ENCODE results near the gene FES. TPM values are rescaled to one million over a fixed set of nuclear protein-coding genes. Genes with fewer than 3 reads are reported as not detected.

The FES gene
- total and polyA plus RNA-seq, 2 of the 13 experiments (the other 11 are each of a cell fraction or from before 2014, with no cell fraction given) = 4.0 to 9.5 TPM

- TF ChIP-seq SIN3A (IDR thresholded peaks at IDR 0.05; ENCODE audit: borderline replicate concordance, low read depth, low read length) (0 out of 2 replicates have a peak, but pooled peaks have one; percentile 3), ZSCAN12 (CRISPR knock-in tag; IDR thresholded peaks at IDR 0.05) (no peak), CSRNP1 (CRISPR knock-in tag; IDR thresholded peaks at IDR 0.05) (0 out of 2 replicates have a peak, but pooled peaks have one; percentile 40), CCDC6 (CRISPR knock-in tag; IDR thresholded peaks at IDR 0.05) (0 out of 2 replicates have a peak, but pooled peaks have one; percentile 27), ZSCAN21 (CRISPR knock-in tag; IDR thresholded peaks at IDR 0.05; ENCODE audit: borderline replicate concordance) (0 out of 2 replicates have a peak, but pooled peaks have one; percentile 13), ZBTB44 (CRISPR knock-in tag; IDR thresholded peaks at IDR 0.05) (0 out of 2 replicates have a peak, but pooled peaks have one; percentile 60), TRIM24 (CRISPR knock-in tag; IDR thresholded peaks at IDR 0.05) (no peak), ZNF33B (CRISPR knock-in tag; IDR thresholded peaks at IDR 0.05) (no peak), ZNF574 (CRISPR knock-in tag; IDR thresholded peaks at IDR 0.05) (no peak; the same call in 1 of the 2 replicates), MEF2D (CRISPR knock-in tag; IDR thresholded peaks at IDR 0.05) (no peak), PAX8 (CRISPR knock-in tag; IDR thresholded peaks at IDR 0.05; ENCODE audit: borderline replicate concordance) (no peak), ZNF557 (CRISPR knock-in tag; IDR thresholded peaks at IDR 0.05) (no peak), ZBTB4 (CRISPR knock-in tag; IDR thresholded peaks at IDR 0.05; ENCODE audit: borderline replicate concordance) (no peak), MEIS2 (CRISPR knock-in tag; IDR thresholded peaks at IDR 0.05) (peak; percentile 16; the same call in 1 of the 2 replicates), PHF8 (CRISPR knock-in tag; IDR thresholded peaks at IDR 0.05) (peak; percentile 58), GLMP (CRISPR knock-in tag; IDR thresholded peaks at IDR 0.05; ENCODE audit: borderline replicate concordance) (no peak), SP140L (CRISPR knock-in tag; IDR thresholded peaks at IDR 0.05; ENCODE audit: borderline replicate concordance) (no peak)
These were observed 18.8 kb downstream of the FES start, which contains the start of gene MAN2A2 (continued) for GRCh38 chr15:90902840-90903732.

All from HepG2 (cell line).